Glomerular visceral epithelial cell (primary cell): ENCODE measurements around the gene RAP1GAP.
"Not testable (repeated sequence)": the region's sequence is repeated elsewhere in the genome, so short reads cannot be mapped to it uniquely, and the experiment has no call there.

Experiments
- DNase-seq: peaks from one replicate; pipeline ENCODE4 v3.0.0-alpha.2; 2016; ENCODE audit errors: extremely low spot score

Gene RAP1GAP

GRCh38 chr1:21677168-21677567, 8.0 kb upstream of the RAP1GAP start:
- no peak for DNase-seq

- DNase-seq, result no peak
Measured at GRCh38 chr1:21674957-21675356, 5.8 kb upstream of the RAP1GAP start.

GRCh38 chr1:21673853-21674252, 4.7 kb upstream of the RAP1GAP start:
- not testable (repeated sequence) for DNase-seq

- DNase-seq, result peak; percentile 39
Measured at GRCh38 chr1:21673277-21673780, 4.2 kb upstream of the RAP1GAP start.

GRCh38 chr1:21672478-21673276, 3.5 kb upstream of the RAP1GAP start:
- no peak for DNase-seq

- peak; percentile 43 for DNase-seq
Measured at GRCh38 chr1:21671915-21672314, 2.8 kb upstream of the RAP1GAP start.

GRCh38 chr1:21670956-21671902, 2.1 kb upstream of the RAP1GAP start:
- DNase-seq, result no peak

GRCh38 chr1:21670059-21670881, 1.1 kb upstream of the RAP1GAP start:
- no peak for DNase-seq

GRCh38 chr1:21668951-21669257, 253 bp downstream of the RAP1GAP start:
- no peak for DNase-seq

GRCh38 chr1:21668232-21668950, 766 bp downstream of the RAP1GAP start:
- DNase-seq, result no peak

GRCh38 chr1:21667348-21668231, 1.6 kb downstream of the RAP1GAP start:
- DNase-seq, result no peak

- no peak for DNase-seq
Measured at GRCh38 chr1:21666576-21667320, 2.4 kb downstream of the RAP1GAP start.

GRCh38 chr1:21665711-21666575, 3.2 kb downstream of the RAP1GAP start:
- no peak for DNase-seq

GRCh38 chr1:21664806-21665588, 4.2 kb downstream of the RAP1GAP start:
- no peak for DNase-seq

- no peak for DNase-seq
Measured at GRCh38 chr1:21663951-21664805, 5.0 kb downstream of the RAP1GAP start.

GRCh38 chr1:21663248-21663950, 5.8 kb downstream of the RAP1GAP start:
- DNase-seq, result no peak
